IMR-90 (cell line): ENCODE measurements around the gene ADAM21. TPM values are rescaled to one million over a fixed set of nuclear protein-coding genes. Genes with fewer than 3 reads are reported as not detected.

Experiments
- ATAC-seq: fragments of 200-7000 bp; cut with Tn5 transposase; 2 replicates; pipeline ENCODE4 v1.9.1; 2020; ENCODE audit warnings: low read depth, mild to moderate bottlenecking, moderate library complexity
- BruUV-seq: library from RNA; stranded (reverse); fragments of 400-500 nt; replicated peaks from 2 replicates; lab custom pipeline; 2021; lab: Mats Ljungman, UMichigan
- CTCF ChIA-PET: fragments of 300-600 bp; formaldehyde crosslinking; extraction: SDS; loops from one replicate; lab custom pipeline; 2021; ENCODE audit warnings: antibody characterized with exemption; lab: Yijun Ruan, JAX
- POLR2A ChIA-PET: fragments of 300-600 bp; sonication (Branson Sonifier 250); formaldehyde crosslinking; loops from one replicate; lab custom pipeline; 2022; ENCODE audit warnings: antibody characterized with exemption; ENCODE audit not compliant: unreplicated experiment; lab: Charles Lee
- DNase-seq: peaks from one replicate; pipeline ENCODE4 v3.0.0; 2013
- H2AFZ ChIP-seq: replicated peaks from 2 replicates; pipeline ENCODE3; 2013; ENCODE audit warnings: low read length, mild to moderate bottlenecking; ENCODE audit not compliant: poor library complexity
- H2AK5ac ChIP-seq: 2 replicates; pipeline ENCODE4 v1.6.1; 2013; ENCODE audit warnings: low read depth, low read length, inconsistent platforms
- H2AK9ac ChIP-seq: replicated peaks from 2 replicates; pipeline ENCODE3; 2013; ENCODE audit warnings: mild to moderate bottlenecking, low read depth, low read length, moderate library complexity; ENCODE audit not compliant: poor library complexity
- H2BK120ac ChIP-seq: 2 replicates; pipeline ENCODE4 v1.6.1; 2013; ENCODE audit warnings: low read depth, low read length, inconsistent platforms
- H2BK15ac ChIP-seq: 3 replicates; pipeline ENCODE4 v1.6.1; 2013; ENCODE audit warnings: low read depth, low read length, inconsistent platforms
- H2BK20ac ChIP-seq: 2 replicates; pipeline ENCODE4 v1.6.1; 2013; ENCODE audit warnings: low read depth, mild to moderate bottlenecking, inconsistent platforms, low read length, moderate library complexity
- H2BK5ac ChIP-seq: 2 replicates; pipeline ENCODE4 v1.6.1; 2013; ENCODE audit warnings: mild to moderate bottlenecking, low read depth, low read length, inconsistent platforms; ENCODE audit not compliant: poor library complexity, severe bottlenecking
- H3K14ac ChIP-seq: replicated peaks from 2 replicates; pipeline ENCODE4 v1.6.1; 2013; ENCODE audit warnings: low read depth, low read length, inconsistent platforms
- H3K18ac ChIP-seq: 2 replicates; pipeline ENCODE4 v1.6.1; 2013; ENCODE audit warnings: low read depth, low read length, control low read depth
- H3K23ac ChIP-seq: 2 replicates; pipeline ENCODE4 v1.6.1; 2013; ENCODE audit warnings: low read depth, low read length, inconsistent platforms
- H3K27ac ChIP-seq: 2 replicates; pipeline ENCODE4 v1.5.1; 2013; ENCODE audit warnings: mild to moderate bottlenecking, control low read depth, low read length; ENCODE audit not compliant: insufficient read depth
- H3K27me3 ChIP-seq: 2 replicates; pipeline ENCODE4 v1.6.1; 2013; ENCODE audit warnings: low read length; ENCODE audit not compliant: control insufficient read depth, insufficient read depth
- H3K36me3 ChIP-seq: 2 replicates; pipeline ENCODE4 v1.6.1; 2013; ENCODE audit warnings: low read length, mixed read lengths; ENCODE audit not compliant: control insufficient read depth, insufficient read depth
- H3K4ac ChIP-seq: 2 replicates; pipeline ENCODE4 v1.6.1; 2013; ENCODE audit warnings: low read depth, low read length, inconsistent platforms
- H3K4me1 ChIP-seq: 2 replicates; pipeline ENCODE4 v1.6.1; 2013; ENCODE audit warnings: low read length, mixed read lengths; ENCODE audit not compliant: control insufficient read depth, insufficient read depth
- H3K4me2 ChIP-seq: 2 replicates; pipeline ENCODE4 v1.6.1; 2013; ENCODE audit warnings: low read depth, mild to moderate bottlenecking, control low read depth, low read length, moderate library complexity
- H3K4me3 ChIP-seq: 2 replicates; pipeline ENCODE4 v1.5.1; 2013; ENCODE audit warnings: low read depth, mild to moderate bottlenecking, control low read depth, low read length, moderate library complexity; ENCODE audit not compliant: insufficient read depth
- H3K56ac ChIP-seq: 2 replicates; pipeline ENCODE4 v1.6.1; 2013; ENCODE audit warnings: low read length, inconsistent platforms; ENCODE audit not compliant: insufficient read depth; ENCODE audit errors: extremely low read depth
- H3K79me1 ChIP-seq, 2 experiments: 2 replicates each; pipeline ENCODE4 v1.6.1; 2013; ENCODE audit warnings: low read length in 2 of 2, inconsistent platforms in 1 of 2, low read depth in 1 of 2
- H3K9ac ChIP-seq: 2 replicates; pipeline ENCODE4 v1.6.1; 2013; ENCODE audit warnings: low read depth, low read length, control low read depth
- H3K9me1 ChIP-seq: 2 replicates; pipeline ENCODE4 v1.6.1; 2013; ENCODE audit warnings: low read length, inconsistent platforms; ENCODE audit not compliant: insufficient read depth
- H3K9me3 ChIP-seq: 2 replicates; pipeline ENCODE4 v1.6.1; 2013; ENCODE audit warnings: low read length; ENCODE audit not compliant: control insufficient read depth, insufficient read depth
- H4K20me1 ChIP-seq: 2 replicates; pipeline ENCODE4 v1.6.1; 2013; ENCODE audit warnings: low read length, inconsistent platforms; ENCODE audit not compliant: insufficient read depth
- H4K5ac ChIP-seq: 2 replicates; pipeline ENCODE4 v1.6.1; 2013; ENCODE audit warnings: mild to moderate bottlenecking, low read depth, low read length, control low read depth
- H4K8ac ChIP-seq, 2 experiments: 2 replicates each; pipeline ENCODE4 v1.6.1; 2013; ENCODE audit warnings: low read depth in 2 of 2, low read length in 2 of 2, control low read depth in 1 of 2, inconsistent platforms in 1 of 2
- H4K91ac ChIP-seq: 2 replicates; pipeline ENCODE4 v1.6.1; 2013; ENCODE audit warnings: low read depth, low read length, inconsistent platforms; ENCODE audit not compliant: insufficient read depth
- BHLHE40 ChIP-seq: fragments of 150-350 bp; IDR thresholded peaks from 2 replicates; pipeline ENCODE4 v1.6.1; 2016; ENCODE audit warnings: mild to moderate bottlenecking, low read depth, low read length
- CEBPB ChIP-seq: IDR thresholded peaks from 2 replicates; pipeline ENCODE4 v1.6.1; 2012; ENCODE audit warnings: low read depth, low read length, improper control_type of control experiment
- CHD1 ChIP-seq: IDR thresholded peaks from 2 replicates; pipeline ENCODE4 v1.6.1; 2012; ENCODE audit warnings: low read depth, low read length, improper control_type of control experiment
- FOS ChIP-seq: fragments of 150-350 bp; IDR thresholded peaks from 2 replicates; pipeline ENCODE4 v1.6.1; 2016; ENCODE audit warnings: low read depth, low read length
- MAFK ChIP-seq: IDR thresholded peaks from 2 replicates; pipeline ENCODE4 v1.6.1; 2012; ENCODE audit warnings: low read depth, low read length, improper control_type of control experiment
- MAZ ChIP-seq: IDR thresholded peaks from 2 replicates; pipeline ENCODE4 v1.6.1; 2012; ENCODE audit warnings: low read depth, mild to moderate bottlenecking, low read length, improper control_type of control experiment, moderate library complexity, borderline replicate concordance
- MXI1 ChIP-seq: IDR thresholded peaks from 2 replicates; pipeline ENCODE4 v1.6.1; 2012; ENCODE audit warnings: low read depth, mild to moderate bottlenecking, low read length, moderate library complexity, borderline replicate concordance
- NFE2L2 ChIP-seq: fragments of 150-350 bp; IDR thresholded peaks from 2 replicates; pipeline ENCODE4 v1.6.1; 2016; ENCODE audit warnings: low read depth, mild to moderate bottlenecking, low read length
- POLR2A ChIP-seq: IDR thresholded peaks from 2 replicates; pipeline ENCODE4 v1.6.1; 2012; ENCODE audit warnings: mild to moderate bottlenecking, low read depth, low read length
- RAD21 ChIP-seq: IDR thresholded peaks from 2 replicates; pipeline ENCODE4 v1.6.1; 2012; ENCODE audit warnings: low read length, improper control_type of control experiment
- RCOR1 ChIP-seq: IDR thresholded peaks from 2 replicates; pipeline ENCODE4 v1.6.1; 2012; ENCODE audit warnings: mild to moderate bottlenecking, low read length, improper control_type of control experiment; ENCODE audit not compliant: insufficient replicate concordance
- RFX5 ChIP-seq: IDR thresholded peaks from 2 replicates; pipeline ENCODE4 v1.8.0; 2012; ENCODE audit warnings: low read depth, mild to moderate bottlenecking, low read length, moderate library complexity
- SMC3 ChIP-seq: fragments of 150-350 bp; IDR thresholded peaks from 2 replicates; pipeline ENCODE4 v1.6.1; 2016; ENCODE audit warnings: low read depth, mild to moderate bottlenecking, antibody characterized with exemption, low read length, moderate library complexity
- WGBS, 2 experiments: methylation state at CpG; one replicate each; pipeline versions ENCODE4 v1.1.5 to v1.1.7; 2013; ENCODE audit warnings: missing lambda C conversion rate in 2 of 2; ENCODE audit not compliant: insufficient read length in 1 of 2; ENCODE audit errors: extremely low coverage in 2 of 2; 5-methylcytosine and 5-hydroxymethylcytosine counted together
- dilution Hi-C: fragments of 300-500 bp; cut with HindIII; formaldehyde crosslinking; loops from one replicate; pipeline ENCODE4 v1.14.3; 2018; ENCODE audit warnings: low sequenced_read_pairs; ENCODE audit not compliant: unreplicated experiment
- in situ Hi-C: fragments of 300-500 bp; cut with MboI; formaldehyde crosslinking; loops from 3 replicates; pipeline ENCODE4 v1.14.3; 2019; ENCODE audit warnings: low sequenced_read_pairs, inconsistent platforms, mixed read lengths
- intact Hi-C: fragments of 100-400 bp; cut with micrococcal nuclease; formaldehyde crosslinking; loops from 2 replicates; pipeline ENCODE4 v1.10.0; 2022
- polyA plus RNA-seq, 3 experiments: library from polyadenylated mRNA; depleted of rRNA; stranded (reverse); fragments of >200 nt; gene quantifications; 2 replicates each; pipeline ENCODE4 v1.2.3, GENCODE V29; 2012; ENCODE audit warnings: low replicate concordance in 1 of 3
- total RNA-seq: library from RNA; depleted of rRNA; stranded (reverse); fragments of >200 nt; gene quantifications from 2 replicates; pipeline ENCODE4 v1.2.3, GENCODE V29; 2012
- TF ChIP-seq, protein P1 (sequence below): conservative IDR thresholded peaks from 2 replicates; pipeline ENCODE4 v1.5.1; 2012; ENCODE audit warnings: mild to moderate bottlenecking, low read depth, low read length, improper control_type of control experiment
- TF ChIP-seq, protein P2 (sequence below): fragments of 150-350 bp; IDR thresholded peaks from 2 replicates; pipeline ENCODE4 v1.6.1; 2017; ENCODE audit warnings: mild to moderate bottlenecking, antibody characterized with exemption, low read length, low read depth
- TF ChIP-seq, protein P3 (sequence below): fragments of 150-350 bp; IDR thresholded peaks from 2 replicates; pipeline ENCODE4 v1.6.1; 2016; ENCODE audit warnings: low read depth, mild to moderate bottlenecking, low read length, moderate library complexity, borderline replicate concordance

The ADAM21 gene
- total and polyA plus RNA-seq, 2 of the 4 experiments (the other 2 are of a cell fraction): 0.15 to 0.36 TPM

DNA sequence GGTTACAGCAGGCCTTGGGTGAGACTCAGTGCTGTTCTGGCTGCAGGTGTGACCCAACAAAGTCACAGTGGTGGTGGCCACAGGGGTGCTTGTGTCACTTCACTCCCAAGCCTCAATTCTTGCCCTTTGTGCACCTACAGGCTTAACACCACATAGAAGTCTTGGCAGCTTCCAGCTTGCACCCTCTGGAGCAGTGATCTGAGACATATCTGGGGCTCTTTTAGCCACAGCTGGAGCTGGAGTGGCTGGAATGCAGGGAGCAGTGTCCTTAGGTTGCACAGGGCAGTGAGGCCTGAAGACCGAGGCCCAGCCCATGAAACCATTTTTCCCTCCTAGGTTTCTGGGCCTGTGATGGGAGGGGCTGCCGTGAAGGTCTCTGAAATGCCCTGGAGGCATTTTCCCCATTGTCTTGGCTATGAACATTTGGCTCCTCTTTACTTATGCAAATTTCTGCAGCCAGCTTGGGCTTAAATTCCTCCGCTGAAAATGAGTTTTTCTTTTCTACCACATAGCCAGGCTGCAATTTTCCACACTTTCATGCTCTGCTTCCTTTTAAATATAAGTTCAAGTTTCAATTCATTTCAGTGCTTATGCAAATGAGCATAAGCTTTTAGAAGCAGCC lies 37.7 kb downstream of the ADAM21 start:
- ChIA-PET POLR2A (no interaction called here), CTCF (no interaction called here)
- no CpG with 5 or more reads among the region's 3 CpGs for WGBS, 2 experiments
- Histone ChIP-seq H3K36me3 (no peaks in the 10 kb centered on the region), H3K9me1 (no peaks in the 10 kb centered on the region), H2BK120ac (no peak overlapping the region), H3K18ac (no peak overlapping the region), H2AFZ (no peak overlapping the region), H2BK15ac (no peak overlapping the region), H3K9ac (no peak overlapping the region), H3K9me3 (peaks cover 7% of the 10 kb centered on the region), H3K23ac (no peak overlapping the region), H3K4ac (no peak overlapping the region), H3K79me1 (no peaks in the 10 kb centered on the region), H3K27ac (no peak overlapping the region), H2BK20ac (no peak overlapping the region), H4K91ac (no peak overlapping the region), H3K27me3 (no peaks in the 10 kb centered on the region), H3K56ac (no peak overlapping the region), H4K5ac (no peak overlapping the region), H3K14ac (no peak overlapping the region), H4K20me1 (no peaks in the 10 kb centered on the region), H3K4me2 (no peak overlapping the region), H2BK5ac (no peak overlapping the region), H2AK9ac (no peak overlapping the region), H3K4me1 (no peaks in the 10 kb centered on the region), H2AK5ac (no peak overlapping the region), H3K4me3 (no peak overlapping the region), H4K8ac (no peak overlapping the region)
- no TSS peak for BruUV-seq
- ATAC-seq (no peak), DNase-seq (no peak)
- in situ Hi-C loops: no loop called here
- intact Hi-C loops: no loop called here
- dilution Hi-C loops: no loop called here
- TF ChIP-seq SMC3 (no peak), MAZ (no peak), FOS (no peak), RFX5 (no peak), CHD1 (no peak), MXI1 (no peak), CEBPB (no peak), RAD21 (no peak), MAFK (no peak), BHLHE40 (no peak), RCOR1 (no peak), NFE2L2 (no peak), POLR2A (no peak)
- TF ChIP-seq, protein P1, sequence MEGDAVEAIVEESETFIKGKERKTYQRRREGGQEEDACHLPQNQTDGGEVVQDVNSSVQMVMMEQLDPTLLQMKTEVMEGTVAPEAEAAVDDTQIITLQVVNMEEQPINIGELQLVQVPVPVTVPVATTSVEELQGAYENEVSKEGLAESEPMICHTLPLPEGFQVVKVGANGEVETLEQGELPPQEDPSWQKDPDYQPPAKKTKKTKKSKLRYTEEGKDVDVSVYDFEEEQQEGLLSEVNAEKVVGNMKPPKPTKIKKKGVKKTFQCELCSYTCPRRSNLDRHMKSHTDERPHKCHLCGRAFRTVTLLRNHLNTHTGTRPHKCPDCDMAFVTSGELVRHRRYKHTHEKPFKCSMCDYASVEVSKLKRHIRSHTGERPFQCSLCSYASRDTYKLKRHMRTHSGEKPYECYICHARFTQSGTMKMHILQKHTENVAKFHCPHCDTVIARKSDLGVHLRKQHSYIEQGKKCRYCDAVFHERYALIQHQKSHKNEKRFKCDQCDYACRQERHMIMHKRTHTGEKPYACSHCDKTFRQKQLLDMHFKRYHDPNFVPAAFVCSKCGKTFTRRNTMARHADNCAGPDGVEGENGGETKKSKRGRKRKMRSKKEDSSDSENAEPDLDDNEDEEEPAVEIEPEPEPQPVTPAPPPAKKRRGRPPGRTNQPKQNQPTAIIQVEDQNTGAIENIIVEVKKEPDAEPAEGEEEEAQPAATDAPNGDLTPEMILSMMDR: no peak
- TF ChIP-seq, protein P2, sequence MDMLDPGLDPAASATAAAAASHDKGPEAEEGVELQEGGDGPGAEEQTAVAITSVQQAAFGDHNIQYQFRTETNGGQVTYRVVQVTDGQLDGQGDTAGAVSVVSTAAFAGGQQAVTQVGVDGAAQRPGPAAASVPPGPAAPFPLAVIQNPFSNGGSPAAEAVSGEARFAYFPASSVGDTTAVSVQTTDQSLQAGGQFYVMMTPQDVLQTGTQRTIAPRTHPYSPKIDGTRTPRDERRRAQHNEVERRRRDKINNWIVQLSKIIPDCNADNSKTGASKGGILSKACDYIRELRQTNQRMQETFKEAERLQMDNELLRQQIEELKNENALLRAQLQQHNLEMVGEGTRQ: no peak
- TF ChIP-seq, protein P3, sequence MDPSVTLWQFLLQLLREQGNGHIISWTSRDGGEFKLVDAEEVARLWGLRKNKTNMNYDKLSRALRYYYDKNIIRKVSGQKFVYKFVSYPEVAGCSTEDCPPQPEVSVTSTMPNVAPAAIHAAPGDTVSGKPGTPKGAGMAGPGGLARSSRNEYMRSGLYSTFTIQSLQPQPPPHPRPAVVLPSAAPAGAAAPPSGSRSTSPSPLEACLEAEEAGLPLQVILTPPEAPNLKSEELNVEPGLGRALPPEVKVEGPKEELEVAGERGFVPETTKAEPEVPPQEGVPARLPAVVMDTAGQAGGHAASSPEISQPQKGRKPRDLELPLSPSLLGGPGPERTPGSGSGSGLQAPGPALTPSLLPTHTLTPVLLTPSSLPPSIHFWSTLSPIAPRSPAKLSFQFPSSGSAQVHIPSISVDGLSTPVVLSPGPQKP: no peak
